ENCODE results near the gene KBTBD8. TPM values are rescaled to one million over a fixed set of nuclear protein-coding genes. Genes with fewer than 3 reads are reported as not detected.

KBTBD8 gene
- total and polyA plus RNA-seq, 2 of the 8 experiments (the other 6 are each of a cell fraction or from before 2014, with no cell fraction given), result 3.2 to 23.9 TPM

GRCh38 chr3:66986406-66986805 lies 11.7 kb upstream of the KBTBD8 start:
- no peaks in the 10 kb centered on the region for H3K79me1 ChIP-seq (ENCODE audit: low read depth, low read length)
- H3K4ac ChIP-seq (replicated peaks; ENCODE audit: insufficient read length, low read depth, low read length), result no peak overlapping the region
- FAIRE-seq (no peak), DNase-seq (ENCODE audit: low read depth in 1 of 2, low spot score in 2 of 2) (no peak)
- H3K56ac ChIP-seq (replicated peaks; ENCODE audit: insufficient read length, low read depth, low read length), result no peak overlapping the region
- no peak overlapping the region; the same call in 1 of the 2 replicates for H2BK5ac ChIP-seq (ENCODE audit: low read depth, low read length)
- H3K18ac ChIP-seq (ENCODE audit: extremely low read depth, low read length), result no peak overlapping the region
- H2AK5ac ChIP-seq (ENCODE audit: low read depth, low read length), result no peak overlapping the region
- 0 out of 2 replicates have a peak overlapping the region, but pooled peaks have one; percentile 54 for H2BK15ac ChIP-seq (ENCODE audit: low read length)
- no peak overlapping the region for H3K23ac ChIP-seq (ENCODE audit: insufficient read length)
- H2BK120ac ChIP-seq (replicated peaks; ENCODE audit: low read depth, low read length), result no peak overlapping the region
- H2BK12ac ChIP-seq (ENCODE audit: low read depth, low read length), result peak overlapping the region; percentile 12; the same call in 1 of the 2 replicates
- H2AFZ ChIP-seq (ENCODE audit: low read length), result no peak overlapping the region
- H3K79me2 ChIP-seq (ENCODE audit: control insufficient read depth in 1 of 2, insufficient read depth in 2 of 2, low read length in 2 of 2), result no peaks in the 10 kb centered on the region
- peak overlapping the region; percentile 40; the same call in 1 of the 2 replicates for H2BK20ac ChIP-seq (ENCODE audit: low read length)
- no peaks in the 10 kb centered on the region for H4K20me1 ChIP-seq (replicated peaks in 1 of 2; ENCODE audit: control insufficient read depth in 1 of 2, insufficient read depth in 2 of 2, low read length in 2 of 2)
- H4K8ac ChIP-seq (ENCODE audit: extremely low read depth, insufficient read depth, low read length), result no peak overlapping the region
- H4K5ac ChIP-seq (ENCODE audit: insufficient read length, low read depth, low read length), result no peak overlapping the region
- peaks cover 7 to 19% (median 9%) of the 10 kb centered on the region in 4 experiments; a peak in 6 of 7 replicates for H3K4me1 ChIP-seq (replicated peaks in 1 of 4; ENCODE audit: control insufficient read depth in 3 of 4, insufficient read depth in 4 of 4, low read length in 3 of 4)
- no peaks in the 10 kb centered on the region for H3K27me3 ChIP-seq (replicated peaks in 1 of 4; ENCODE audit: control insufficient read depth in 3 of 4, extremely low read depth in 1 of 4, insufficient read depth in 3 of 4, low read length in 3 of 4)
- WGBS, 2 experiments (ENCODE audit: extremely low coverage in 1 of 2, insufficient coverage in 1 of 2, insufficient read length in 1 of 2, insufficient replicate concordance in 2 of 2, low coverage in 1 of 2, low lambda C conversion rate in 2 of 2, missing lambda C conversion rate in 1 of 2), result 98% methylated on average over 5 of the region's 5 CpGs; no CpG with 5 or more reads in 1 of the 2 experiments
- H3K9ac ChIP-seq (replicated peaks in 1 of 4; ENCODE audit: extremely low read depth in 1 of 4, low read depth in 3 of 4, low read length in 3 of 4), result no peak overlapping the region
- CTCF ChIA-PET (ENCODE audit: partially characterized antibody), result interaction anchor here (0.5 to 4.9 kb wide), 2 partner anchors 14 to 378 kb away, joined by 3 to 38 read pairs; no protein-coding TSS in a partner anchor
- no peak overlapping the region for H3K27ac ChIP-seq (ENCODE audit: low read depth, low read length)
- H4K91ac ChIP-seq (replicated peaks; ENCODE audit: insufficient read length, low read length), result peak overlapping the region; percentile 63
- H3K9me3 ChIP-seq (ENCODE audit: insufficient read depth in 2 of 2, low read depth in 1 of 2, low read length in 1 of 2), result no peaks in the 10 kb centered on the region
- H3K4me3 ChIP-seq (ENCODE audit: extremely low read depth in 1 of 4, insufficient read depth in 2 of 4, low read depth in 3 of 4, low read length in 4 of 4), result no peak overlapping the region
- no peak overlapping the region for H3K14ac ChIP-seq (ENCODE audit: insufficient read length)
- POLR2A ChIA-PET (ENCODE audit: partially characterized antibody), result no interaction called here
- H3K4me2 ChIP-seq (ENCODE audit: insufficient read depth in 1 of 2, low read depth in 2 of 2, low read length in 2 of 2), result no peak overlapping the region
- H3K23me2 ChIP-seq (ENCODE audit: low read depth, low read length), result no peaks in the 10 kb centered on the region
- H3K36me3 ChIP-seq (ENCODE audit: control insufficient read depth in 2 of 4, insufficient read depth in 4 of 4, low read length in 3 of 4), result no peaks in the 10 kb centered on the region
- TF ChIP-seq RXRA (IDR thresholded peaks at IDR 0.05; ENCODE audit: insufficient read depth, low read depth, low read length) (no peak), SP2 (IDR thresholded peaks at IDR 0.05; ENCODE audit: low read length) (no peak), KDM5A (IDR thresholded peaks at IDR 0.05; ENCODE audit: low read length) (no peak), CTBP2 (IDR thresholded peaks at IDR 0.05; ENCODE audit: borderline replicate concordance, insufficient read depth, insufficient read length, low read length) (no peak), NRF1 (IDR thresholded peaks at IDR 0.05; ENCODE audit: low read depth, low read length) (no peak), RAD21 (IDR thresholded peaks at IDR 0.05 in 1 of 2, conservative IDR thresholded peaks at IDR 0.05 in 1 of 2; ENCODE audit: low read depth in 2 of 2, low read length in 2 of 2) (no peak), USF2 (IDR thresholded peaks at IDR 0.05; ENCODE audit: low read length) (no peak), POLR2AphosphoS5 (IDR thresholded peaks at IDR 0.05; ENCODE audit: low read depth, low read length) (no peak), EZH2 (IDR thresholded peaks at IDR 0.05; ENCODE audit: low read depth, low read length, severe bottlenecking) (no peak), CHD1 (IDR thresholded peaks at IDR 0.05; ENCODE audit: low read depth, low read length) (no peak), EGR1 (IDR thresholded peaks at IDR 0.05; ENCODE audit: borderline replicate concordance, low read depth, low read length) (no peak), SIN3A (conservative IDR thresholded peaks at IDR 0.05 in 1 of 2, IDR thresholded peaks at IDR 0.05 in 1 of 2; ENCODE audit: low read depth in 1 of 2, low read length in 2 of 2) (no peak)
